Thoracic aorta (tissue), 2 donors: ENCODE data around the gene NT5C1A. TPM values are rescaled to one million over a fixed set of nuclear protein-coding genes. Genes with fewer than 3 reads are reported as not detected.

Experiments
- ATAC-seq: fragments of 150-250 bp; one replicate; pipeline ENCODE4 v1.8.0; 2017; ENCODE audit warnings: low read depth; ENCODE audit not compliant: insufficient number of reproducible peaks, low FRiP score
- DNase-seq: peaks from one replicate; pipeline ENCODE4 v3.0.0-alpha.2; 2020; ENCODE audit warnings: low spot score
- H3K27ac ChIP-seq, 2 donors: fragments of 200-600 bp; sonication (generic); 1 replicate in 1 of 2; 2 replicates in 1 of 2; pipeline ENCODE4 v1.5.1; 2016; ENCODE audit warnings: mild to moderate bottlenecking in 2 of 2, moderate library complexity in 2 of 2
- H3K27me3 ChIP-seq: fragments of 200-600 bp; sonication (generic); replicated peaks from 2 replicates; pipeline ENCODE4 v1.6.0; 2016; ENCODE audit warnings: mild to moderate bottlenecking; ENCODE audit not compliant: insufficient read depth
- H3K36me3 ChIP-seq: fragments of 200-600 bp; sonication (generic); one replicate; pipeline ENCODE4 v1.5.1; 2016
- H3K4me1 ChIP-seq, 2 donors: fragments of 200-600 bp; sonication (generic); 1 replicate in 1 of 2; 2 replicates in 1 of 2; pipeline versions ENCODE4 v1.5.1 to v1.6.0; 2016; ENCODE audit warnings: low read depth in 2 of 2, mild to moderate bottlenecking in 1 of 2; ENCODE audit not compliant: control insufficient read depth in 1 of 2
- H3K4me3 ChIP-seq: fragments of 200-600 bp; sonication (generic); 2 replicates; pipeline ENCODE4 v1.5.1; 2016; ENCODE audit warnings: mild to moderate bottlenecking
- H3K9me3 ChIP-seq: fragments of 200-600 bp; sonication (generic); 2 replicates; pipeline ENCODE4 v1.5.1; 2016
- CTCF ChIP-seq: fragments of 200-600 bp; sonication (generic); IDR thresholded peaks from one replicate; pipeline ENCODE4 v1.5.1; 2019; ENCODE audit warnings: antibody characterized with exemption
- total RNA-seq, 2 donors: library from RNA; depleted of rRNA; stranded (reverse); fragments of >200 nt; gene quantifications; one replicate each; pipeline versions ENCODE4 v1.1.0 to v1.2.3, GENCODE V29; 2016

Gene NT5C1A
- total RNA-seq, 2 donors from 2014 or later = 2.8 TPM; not detected in 1

GRCh38 chr1:39700348-39700747, 28.4 kb upstream of the NT5C1A start:
- H3K27me3 ChIP-seq = no peaks in the 10 kb centered on the region
- no peaks in the 10 kb centered on the region for H3K36me3 ChIP-seq
- no peaks in the 10 kb centered on the region for H3K9me3 ChIP-seq
- DNase-seq (no peak), ATAC-seq (no peak)
- H3K27ac ChIP-seq = no peak overlapping the region
- no peak for TF ChIP-seq CTCF
- H3K4me1 ChIP-seq = peaks cover 0 to 18% of the 10 kb centered on the region in 2 donors
- H3K4me3 ChIP-seq = no peak overlapping the region

GRCh38 chr1:39699419-39699818, 27.5 kb upstream of the NT5C1A start:
- no peak overlapping the region for H3K27ac ChIP-seq
- no peaks in the 10 kb centered on the region for H3K9me3 ChIP-seq
- ATAC-seq = no peak
- H3K36me3 ChIP-seq = no peaks in the 10 kb centered on the region
- DNase-seq = no peak
- no peak overlapping the region for H3K4me3 ChIP-seq
- no peaks in the 10 kb centered on the region for H3K27me3 ChIP-seq
- H3K4me1 ChIP-seq = peaks cover 0 to 18% of the 10 kb centered on the region in 2 donors
- TF ChIP-seq CTCF = no peak

- peaks cover 0 to 18% of the 10 kb centered on the region in 2 donors for H3K4me1 ChIP-seq
- DNase-seq (no peak), ATAC-seq (no peak)
- H3K4me3 ChIP-seq = no peak overlapping the region
- no peak for TF ChIP-seq CTCF
- no peaks in the 10 kb centered on the region for H3K36me3 ChIP-seq
- H3K27me3 ChIP-seq = no peaks in the 10 kb centered on the region
- no peak overlapping the region for H3K27ac ChIP-seq
- H3K9me3 ChIP-seq = no peaks in the 10 kb centered on the region
Observed at GRCh38 chr1:39698568-39698967, 26.7 kb upstream of the NT5C1A start.

DNA sequence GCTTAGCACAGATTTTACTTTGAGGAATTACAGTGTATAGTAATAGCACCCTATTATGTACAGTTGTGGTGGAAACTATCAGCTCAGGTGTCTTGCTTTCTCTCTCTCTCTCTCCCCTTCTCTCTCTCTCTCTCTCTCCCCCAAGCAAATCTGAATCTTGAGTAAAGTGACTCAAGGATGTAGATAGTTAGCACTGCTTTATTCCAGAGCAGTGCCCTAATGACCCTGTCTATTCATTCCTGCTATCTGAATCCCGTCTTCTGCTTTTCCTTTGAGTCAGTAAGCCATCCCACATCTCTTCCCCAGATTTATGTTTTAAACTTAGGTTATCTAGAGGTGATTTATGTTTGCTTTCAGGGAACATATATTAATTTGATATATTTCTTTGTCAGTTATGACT, 24.5 kb upstream of the NT5C1A start:
- Histone ChIP-seq H3K27ac (no peak overlapping the region), H3K4me3 (no peak overlapping the region), H3K36me3 (no peaks in the 10 kb centered on the region), H3K4me1 (peaks cover 10 to 27% of the 10 kb centered on the region in 2 donors), H3K27me3 (no peaks in the 10 kb centered on the region), H3K9me3 (no peaks in the 10 kb centered on the region)
- ATAC-seq (no peak), DNase-seq (no peak)
- no peak for TF ChIP-seq CTCF

DNA sequence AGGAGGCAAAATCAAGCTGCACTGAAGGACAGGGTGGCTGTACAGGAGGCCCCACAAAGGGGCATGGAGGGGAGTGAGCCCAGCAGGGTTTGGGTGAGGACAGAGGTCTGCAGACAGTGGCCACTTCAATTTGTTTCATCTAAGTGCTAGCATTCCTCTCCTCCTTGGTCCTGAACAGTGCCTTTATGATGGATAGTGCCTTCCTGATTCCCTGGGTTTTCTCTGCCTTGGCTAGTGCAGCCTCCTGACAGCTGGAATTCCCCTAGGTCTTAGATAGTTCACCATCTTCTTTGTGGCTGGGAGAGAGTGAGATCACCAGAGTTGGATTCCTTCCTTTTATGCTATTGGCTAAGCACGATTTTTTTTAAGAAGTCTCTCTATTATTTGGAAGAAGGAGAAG, 23.1 kb upstream of the NT5C1A start:
- Histone ChIP-seq H3K4me3 (no peak overlapping the region), H3K4me1 (peaks cover 14 to 22% of the 10 kb centered on the region in 2 donors), H3K27ac (no peak overlapping the region), H3K9me3 (no peaks in the 10 kb centered on the region), H3K27me3 (no peaks in the 10 kb centered on the region), H3K36me3 (no peaks in the 10 kb centered on the region)
- no peak for TF ChIP-seq CTCF
- ATAC-seq (no peak), DNase-seq (no peak)
